ENCODE results near the gene SLC11A2. TPM values are rescaled to one million over a fixed set of nuclear protein-coding genes. Genes with fewer than 3 reads are reported as not detected.

Gene SLC11A2
- total and polyA plus RNA-seq, 2 experiments from 2014 or later, result 19.4 to 48.9 TPM

DNA sequence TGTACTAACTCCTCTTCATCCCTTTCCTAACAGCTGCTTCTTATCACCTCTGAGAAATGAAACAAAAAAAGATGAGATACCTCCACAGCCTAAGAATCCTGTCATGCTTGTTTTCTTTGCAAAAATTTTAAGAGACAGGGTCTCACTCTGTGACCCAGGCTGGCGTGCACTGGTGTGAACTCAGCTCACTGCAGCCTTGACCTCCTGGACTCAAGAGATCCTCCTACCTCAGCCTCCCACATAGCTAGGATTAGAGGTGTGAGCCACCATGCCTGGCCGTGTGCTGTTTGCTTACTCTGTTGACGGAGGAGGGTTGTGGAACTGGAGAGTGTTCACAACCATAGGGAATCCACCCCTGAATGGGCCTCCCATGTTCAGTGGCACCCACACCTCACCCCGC lies 41.0 kb upstream of the SLC11A2 start:
- H3K27ac ChIP-seq (ENCODE audit: low read depth), result no peak overlapping the region
- H3F3A ChIP-seq (replicated peaks; ENCODE audit: low read depth), result peaks cover 3% of the 10 kb centered on the region; the same call in 1 of the 2 replicates
- peaks cover 74% of the 10 kb centered on the region for H3K36me3 Mint-ChIP-seq (ENCODE audit: low read depth)
- H3K27me3 ChIP-seq (ENCODE audit: insufficient read depth), result no peaks in the 10 kb centered on the region
- TF ChIP-seq NANOG (IDR thresholded peaks at IDR 0.05; ENCODE audit: borderline replicate concordance) (no peak), POLR2AphosphoS5 (IDR thresholded peaks at IDR 0.05; ENCODE audit: low read depth) (no peak), JUNB (IDR thresholded peaks at IDR 0.05; ENCODE audit: unreplicated experiment) (no peak), ZNF114 (CRISPR knock-in tag; IDR thresholded peaks at IDR 0.05) (no peak), STAT1 (IDR thresholded peaks at IDR 0.05; ENCODE audit: unreplicated experiment) (no peak), EZH2phosphoT487 (IDR thresholded peaks at IDR 0.05; ENCODE audit: unreplicated experiment) (no peak), EZH2 (IDR thresholded peaks at IDR 0.05; ENCODE audit: low read depth, unreplicated experiment) (no peak), CREB1 (CRISPR knock-in tag; IDR thresholded peaks at IDR 0.05; ENCODE audit: low read depth) (no peak), ZNF331 (CRISPR knock-in tag; IDR thresholded peaks at IDR 0.05; ENCODE audit: low read depth) (no peak)
- TF ChIP-seq, protein P1, sequence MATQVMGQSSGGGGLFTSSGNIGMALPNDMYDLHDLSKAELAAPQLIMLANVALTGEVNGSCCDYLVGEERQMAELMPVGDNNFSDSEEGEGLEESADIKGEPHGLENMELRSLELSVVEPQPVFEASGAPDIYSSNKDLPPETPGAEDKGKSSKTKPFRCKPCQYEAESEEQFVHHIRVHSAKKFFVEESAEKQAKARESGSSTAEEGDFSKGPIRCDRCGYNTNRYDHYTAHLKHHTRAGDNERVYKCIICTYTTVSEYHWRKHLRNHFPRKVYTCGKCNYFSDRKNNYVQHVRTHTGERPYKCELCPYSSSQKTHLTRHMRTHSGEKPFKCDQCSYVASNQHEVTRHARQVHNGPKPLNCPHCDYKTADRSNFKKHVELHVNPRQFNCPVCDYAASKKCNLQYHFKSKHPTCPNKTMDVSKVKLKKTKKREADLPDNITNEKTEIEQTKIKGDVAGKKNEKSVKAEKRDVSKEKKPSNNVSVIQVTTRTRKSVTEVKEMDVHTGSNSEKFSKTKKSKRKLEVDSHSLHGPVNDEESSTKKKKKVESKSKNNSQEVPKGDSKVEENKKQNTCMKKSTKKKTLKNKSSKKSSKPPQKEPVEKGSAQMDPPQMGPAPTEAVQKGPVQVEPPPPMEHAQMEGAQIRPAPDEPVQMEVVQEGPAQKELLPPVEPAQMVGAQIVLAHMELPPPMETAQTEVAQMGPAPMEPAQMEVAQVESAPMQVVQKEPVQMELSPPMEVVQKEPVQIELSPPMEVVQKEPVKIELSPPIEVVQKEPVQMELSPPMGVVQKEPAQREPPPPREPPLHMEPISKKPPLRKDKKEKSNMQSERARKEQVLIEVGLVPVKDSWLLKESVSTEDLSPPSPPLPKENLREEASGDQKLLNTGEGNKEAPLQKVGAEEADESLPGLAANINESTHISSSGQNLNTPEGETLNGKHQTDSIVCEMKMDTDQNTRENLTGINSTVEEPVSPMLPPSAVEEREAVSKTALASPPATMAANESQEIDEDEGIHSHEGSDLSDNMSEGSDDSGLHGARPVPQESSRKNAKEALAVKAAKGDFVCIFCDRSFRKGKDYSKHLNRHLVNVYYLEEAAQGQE (IDR thresholded peaks at IDR 0.05; ENCODE audit: unreplicated experiment), result no peak
- TF ChIP-seq, protein P2, sequence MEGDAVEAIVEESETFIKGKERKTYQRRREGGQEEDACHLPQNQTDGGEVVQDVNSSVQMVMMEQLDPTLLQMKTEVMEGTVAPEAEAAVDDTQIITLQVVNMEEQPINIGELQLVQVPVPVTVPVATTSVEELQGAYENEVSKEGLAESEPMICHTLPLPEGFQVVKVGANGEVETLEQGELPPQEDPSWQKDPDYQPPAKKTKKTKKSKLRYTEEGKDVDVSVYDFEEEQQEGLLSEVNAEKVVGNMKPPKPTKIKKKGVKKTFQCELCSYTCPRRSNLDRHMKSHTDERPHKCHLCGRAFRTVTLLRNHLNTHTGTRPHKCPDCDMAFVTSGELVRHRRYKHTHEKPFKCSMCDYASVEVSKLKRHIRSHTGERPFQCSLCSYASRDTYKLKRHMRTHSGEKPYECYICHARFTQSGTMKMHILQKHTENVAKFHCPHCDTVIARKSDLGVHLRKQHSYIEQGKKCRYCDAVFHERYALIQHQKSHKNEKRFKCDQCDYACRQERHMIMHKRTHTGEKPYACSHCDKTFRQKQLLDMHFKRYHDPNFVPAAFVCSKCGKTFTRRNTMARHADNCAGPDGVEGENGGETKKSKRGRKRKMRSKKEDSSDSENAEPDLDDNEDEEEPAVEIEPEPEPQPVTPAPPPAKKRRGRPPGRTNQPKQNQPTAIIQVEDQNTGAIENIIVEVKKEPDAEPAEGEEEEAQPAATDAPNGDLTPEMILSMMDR (conservative IDR thresholded peaks at IDR 0.05; ENCODE audit: low read depth in 2 of 2), result no peak
- TF ChIP-seq, protein P3, sequence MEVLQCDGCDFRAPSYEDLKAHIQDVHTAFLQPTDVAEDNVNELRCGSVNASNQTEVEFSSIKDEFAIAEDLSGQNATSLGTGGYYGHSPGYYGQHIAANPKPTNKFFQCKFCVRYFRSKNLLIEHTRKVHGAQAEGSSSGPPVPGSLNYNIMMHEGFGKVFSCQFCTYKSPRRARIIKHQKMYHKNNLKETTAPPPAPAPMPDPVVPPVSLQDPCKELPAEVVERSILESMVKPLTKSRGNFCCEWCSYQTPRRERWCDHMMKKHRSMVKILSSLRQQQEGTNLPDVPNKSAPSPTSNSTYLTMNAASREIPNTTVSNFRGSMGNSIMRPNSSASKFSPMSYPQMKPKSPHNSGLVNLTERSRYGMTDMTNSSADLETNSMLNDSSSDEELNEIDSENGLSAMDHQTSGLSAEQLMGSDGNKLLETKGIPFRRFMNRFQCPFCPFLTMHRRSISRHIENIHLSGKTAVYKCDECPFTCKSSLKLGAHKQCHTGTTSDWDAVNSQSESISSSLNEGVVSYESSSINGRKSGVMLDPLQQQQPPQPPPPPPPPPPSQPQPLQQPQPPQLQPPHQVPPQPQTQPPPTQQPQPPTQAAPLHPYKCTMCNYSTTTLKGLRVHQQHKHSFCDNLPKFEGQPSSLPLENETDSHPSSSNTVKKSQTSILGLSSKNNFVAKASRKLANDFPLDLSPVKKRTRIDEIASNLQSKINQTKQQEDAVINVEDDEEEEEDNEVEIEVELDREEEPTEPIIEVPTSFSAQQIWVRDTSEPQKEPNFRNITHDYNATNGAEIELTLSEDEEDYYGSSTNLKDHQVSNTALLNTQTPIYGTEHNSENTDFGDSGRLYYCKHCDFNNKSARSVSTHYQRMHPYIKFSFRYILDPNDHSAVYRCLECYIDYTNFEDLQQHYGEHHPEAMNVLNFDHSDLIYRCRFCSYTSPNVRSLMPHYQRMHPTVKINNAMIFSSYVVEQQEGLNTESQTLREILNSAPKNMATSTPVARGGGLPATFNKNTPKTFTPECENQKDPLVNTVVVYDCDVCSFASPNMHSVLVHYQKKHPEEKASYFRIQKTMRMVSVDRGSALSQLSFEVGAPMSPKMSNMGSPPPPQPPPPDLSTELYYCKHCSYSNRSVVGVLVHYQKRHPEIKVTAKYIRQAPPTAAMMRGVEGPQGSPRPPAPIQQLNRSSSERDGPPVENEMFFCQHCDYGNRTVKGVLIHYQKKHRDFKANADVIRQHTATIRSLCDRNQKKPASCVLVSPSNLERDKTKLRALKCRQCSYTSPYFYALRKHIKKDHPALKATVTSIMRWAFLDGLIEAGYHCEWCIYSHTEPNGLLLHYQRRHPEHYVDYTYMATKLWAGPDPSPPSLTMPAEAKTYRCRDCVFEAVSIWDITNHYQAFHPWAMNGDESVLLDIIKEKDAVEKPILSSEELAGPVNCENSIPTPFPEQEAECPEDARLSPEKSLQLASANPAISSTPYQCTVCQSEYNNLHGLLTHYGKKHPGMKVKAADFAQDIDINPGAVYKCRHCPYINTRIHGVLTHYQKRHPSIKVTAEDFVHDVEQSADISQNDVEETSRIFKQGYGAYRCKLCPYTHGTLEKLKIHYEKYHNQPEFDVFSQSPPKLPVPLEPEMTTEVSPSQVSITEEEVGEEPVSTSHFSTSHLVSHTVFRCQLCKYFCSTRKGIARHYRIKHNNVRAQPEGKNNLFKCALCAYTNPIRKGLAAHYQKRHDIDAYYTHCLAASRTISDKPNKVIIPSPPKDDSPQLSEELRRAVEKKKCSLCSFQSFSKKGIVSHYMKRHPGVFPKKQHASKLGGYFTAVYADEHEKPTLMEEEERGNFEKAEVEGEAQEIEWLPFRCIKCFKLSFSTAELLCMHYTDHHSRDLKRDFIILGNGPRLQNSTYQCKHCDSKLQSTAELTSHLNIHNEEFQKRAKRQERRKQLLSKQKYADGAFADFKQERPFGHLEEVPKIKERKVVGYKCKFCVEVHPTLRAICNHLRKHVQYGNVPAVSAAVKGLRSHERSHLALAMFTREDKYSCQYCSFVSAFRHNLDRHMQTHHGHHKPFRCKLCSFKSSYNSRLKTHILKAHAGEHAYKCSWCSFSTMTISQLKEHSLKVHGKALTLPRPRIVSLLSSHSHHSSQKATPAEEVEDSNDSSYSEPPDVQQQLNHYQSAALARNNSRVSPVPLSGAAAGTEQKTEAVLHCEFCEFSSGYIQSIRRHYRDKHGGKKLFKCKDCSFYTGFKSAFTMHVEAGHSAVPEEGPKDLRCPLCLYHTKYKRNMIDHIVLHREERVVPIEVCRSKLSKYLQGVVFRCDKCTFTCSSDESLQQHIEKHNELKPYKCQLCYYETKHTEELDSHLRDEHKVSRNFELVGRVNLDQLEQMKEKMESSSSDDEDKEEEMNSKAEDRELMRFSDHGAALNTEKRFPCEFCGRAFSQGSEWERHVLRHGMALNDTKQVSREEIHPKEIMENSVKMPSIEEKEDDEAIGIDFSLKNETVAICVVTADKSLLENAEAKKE (CRISPR knock-in tag; IDR thresholded peaks at IDR 0.05), result no peak
- TF ChIP-seq, protein P4, sequence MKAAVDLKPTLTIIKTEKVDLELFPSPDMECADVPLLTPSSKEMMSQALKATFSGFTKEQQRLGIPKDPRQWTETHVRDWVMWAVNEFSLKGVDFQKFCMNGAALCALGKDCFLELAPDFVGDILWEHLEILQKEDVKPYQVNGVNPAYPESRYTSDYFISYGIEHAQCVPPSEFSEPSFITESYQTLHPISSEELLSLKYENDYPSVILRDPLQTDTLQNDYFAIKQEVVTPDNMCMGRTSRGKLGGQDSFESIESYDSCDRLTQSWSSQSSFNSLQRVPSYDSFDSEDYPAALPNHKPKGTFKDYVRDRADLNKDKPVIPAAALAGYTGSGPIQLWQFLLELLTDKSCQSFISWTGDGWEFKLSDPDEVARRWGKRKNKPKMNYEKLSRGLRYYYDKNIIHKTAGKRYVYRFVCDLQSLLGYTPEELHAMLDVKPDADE (IDR thresholded peaks at IDR 0.05), result no peak
- DNase-seq (ENCODE audit: low spot score) (no peak), ATAC-seq (no peak)
- H4K20me1 ChIP-seq (replicated peaks; ENCODE audit: insufficient read depth), result peaks cover 6% of the 10 kb centered on the region; the same call in 1 of the 2 replicates
- no peak overlapping the region for H3K4me2 ChIP-seq
- H3K36me3 ChIP-seq (ENCODE audit: insufficient read depth), result peaks cover 56% of the 10 kb centered on the region
- no peaks in the 10 kb centered on the region for H3K4me1 ChIP-seq (ENCODE audit: insufficient read depth)
- peaks cover 6% of the 10 kb centered on the region for H3K27me3 Mint-ChIP-seq (ENCODE audit: insufficient read depth, low read depth, poor library complexity)
- H2AFZ ChIP-seq, result no peak overlapping the region
- H3K9me3 Mint-ChIP-seq, result no peaks in the 10 kb centered on the region
- no peaks in the 10 kb centered on the region for H3K79me2 ChIP-seq (replicated peaks; ENCODE audit: insufficient read depth)
- no peak overlapping the region for H3K4me3 ChIP-seq
- H3K27ac Mint-ChIP-seq, result no peak overlapping the region
- no peaks in the 10 kb centered on the region for H3K4me1 Mint-ChIP-seq
- H3K9me2 ChIP-seq (ENCODE audit: insufficient read depth), result no peaks in the 10 kb centered on the region
- H3K4me3 Mint-ChIP-seq, result no peak overlapping the region

Measured in GM23338 (cell line).